Measurements from ENCODE around the gene SH3BP4. TPM values are rescaled to one million over a fixed set of nuclear protein-coding genes. Genes with fewer than 3 reads are reported as not detected.

The SH3BP4 gene
- total and polyA plus RNA-seq, 2 of the 8 experiments (the other 6 are each of a cell fraction or from before 2014, with no cell fraction given) = 28.3 to 35.4 TPM

DNA sequence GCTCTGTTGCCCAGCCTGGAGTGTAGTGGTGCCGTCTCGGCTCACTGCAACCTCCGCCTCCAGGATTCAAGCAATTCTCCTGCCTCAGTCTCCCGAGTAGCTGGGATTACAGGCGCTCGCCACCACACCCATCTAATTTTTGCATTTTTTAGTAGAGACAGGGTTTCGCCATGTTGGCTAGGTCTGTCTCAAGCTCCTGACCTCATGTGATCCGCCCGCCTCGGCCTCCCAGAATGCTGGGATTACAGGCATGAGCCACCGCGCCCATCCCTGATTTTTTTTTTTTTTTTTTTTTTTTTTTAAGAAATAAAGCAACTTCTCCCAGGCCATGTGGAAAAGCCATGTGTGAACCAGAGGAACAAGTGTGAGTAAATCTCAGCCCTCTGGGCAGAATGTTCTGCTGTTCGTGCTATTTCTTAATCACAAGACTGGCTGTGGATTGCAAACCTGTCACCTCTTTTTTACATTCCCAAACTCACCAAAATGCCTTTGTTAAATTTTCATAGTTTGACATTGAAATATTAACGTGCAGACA is 6.4 kb upstream of the SH3BP4 start:
- H4K5ac ChIP-seq (ENCODE audit: insufficient read length, low read depth, low read length) = no peak overlapping the region
- no peaks in the 10 kb centered on the region for H4K20me1 ChIP-seq (replicated peaks in 1 of 2; ENCODE audit: control insufficient read depth in 1 of 2, insufficient read depth in 2 of 2, low read length in 2 of 2)
- H2BK5ac ChIP-seq (ENCODE audit: low read depth, low read length) = no peak overlapping the region
- H2BK120ac ChIP-seq (replicated peaks; ENCODE audit: low read depth, low read length) = no peak overlapping the region
- TF ChIP-seq CREB1 (IDR thresholded peaks at IDR 0.05) = no peak
- TF ChIP-seq SP4 (IDR thresholded peaks at IDR 0.05; ENCODE audit: low read length) = no peak
- no peak for TF ChIP-seq EP300 (IDR thresholded peaks at IDR 0.05; ENCODE audit: borderline replicate concordance in 1 of 2, low read depth in 2 of 2, low read length in 2 of 2)
- no peak for TF ChIP-seq SP1 (IDR thresholded peaks at IDR 0.05; ENCODE audit: low read depth, low read length)
- TF ChIP-seq JUN (IDR thresholded peaks at IDR 0.05; ENCODE audit: low read depth, low read length) = no peak
- no peak for TF ChIP-seq NANOG (IDR thresholded peaks at IDR 0.05; ENCODE audit: insufficient read depth, low read depth, low read length, poor library complexity, severe bottlenecking)
- TF ChIP-seq JUND (IDR thresholded peaks at IDR 0.05; ENCODE audit: low read length) = no peak
- WGBS, 2 experiments (ENCODE audit: extremely low coverage in 1 of 2, insufficient coverage in 1 of 2, insufficient read length in 1 of 2, insufficient replicate concordance in 2 of 2, low coverage in 1 of 2, low lambda C conversion rate in 2 of 2, missing lambda C conversion rate in 1 of 2) = 85% methylated on average over 14 of the region's 14 CpGs; no CpG with 5 or more reads in 1 of the 2 experiments
- H2AK5ac ChIP-seq (ENCODE audit: low read depth, low read length) = no peak overlapping the region
- no peaks in the 10 kb centered on the region for H3K9me3 ChIP-seq (ENCODE audit: insufficient read depth in 2 of 2, low read depth in 1 of 2, low read length in 1 of 2)
- H3K4me1 ChIP-seq (replicated peaks in 1 of 4; ENCODE audit: control insufficient read depth in 3 of 4, insufficient read depth in 4 of 4, low read length in 3 of 4) = peaks cover 0 to 8% (median 3%) of the 10 kb centered on the region in 4 experiments; a peak in 2 of 7 replicates
- H3K27ac ChIP-seq (ENCODE audit: low read depth, low read length) = no peak overlapping the region
- H3K27me3 ChIP-seq (replicated peaks in 1 of 4; ENCODE audit: control insufficient read depth in 3 of 4, extremely low read depth in 1 of 4, insufficient read depth in 3 of 4, low read length in 3 of 4) = peaks cover 2 to 8% (median 6%) of the 10 kb centered on the region in 4 experiments; a peak in 5 of 7 replicates
- H3K9ac ChIP-seq (replicated peaks in 1 of 4; ENCODE audit: extremely low read depth in 1 of 4, low read depth in 3 of 4, low read length in 3 of 4) = no peak overlapping the region
- no peak overlapping the region for H3K23ac ChIP-seq (ENCODE audit: insufficient read length)
- POLR2A ChIA-PET (ENCODE audit: partially characterized antibody) = no interaction called here
- H3K4me3 ChIP-seq (ENCODE audit: extremely low read depth in 1 of 4, insufficient read depth in 2 of 4, low read depth in 3 of 4, low read length in 4 of 4) = no peak overlapping the region
- H2AFZ ChIP-seq (ENCODE audit: low read length) = no peak overlapping the region
- no peak overlapping the region for H3K56ac ChIP-seq (replicated peaks; ENCODE audit: insufficient read length, low read depth, low read length)
- no peak overlapping the region for H3K4ac ChIP-seq (replicated peaks; ENCODE audit: insufficient read length, low read depth, low read length)
- 0 out of 2 replicates have a peak, but pooled peaks cover 2% of the 10 kb centered on the region for H3K23me2 ChIP-seq (ENCODE audit: low read depth, low read length)
- FAIRE-seq (no peak), DNase-seq (ENCODE audit: low read depth in 1 of 2, low spot score in 2 of 2) (no peak)
- CTCF ChIA-PET (ENCODE audit: partially characterized antibody) = no interaction called here
- no peak overlapping the region for H3K4me2 ChIP-seq (ENCODE audit: insufficient read depth in 1 of 2, low read depth in 2 of 2, low read length in 2 of 2)
- H3K79me1 ChIP-seq (ENCODE audit: low read depth, low read length) = no peaks in the 10 kb centered on the region
- no peaks in the 10 kb centered on the region for H3K79me2 ChIP-seq (ENCODE audit: control insufficient read depth in 1 of 2, insufficient read depth in 2 of 2, low read length in 2 of 2)
- no peak overlapping the region for H3K14ac ChIP-seq (ENCODE audit: insufficient read length)
- no peak overlapping the region for H2BK12ac ChIP-seq (ENCODE audit: low read depth, low read length)
- no peaks in the 10 kb centered on the region for H3K36me3 ChIP-seq (ENCODE audit: control insufficient read depth in 2 of 4, insufficient read depth in 4 of 4, low read length in 3 of 4)
- no peak overlapping the region for H2BK15ac ChIP-seq (ENCODE audit: low read length)
- H4K91ac ChIP-seq (replicated peaks; ENCODE audit: insufficient read length, low read length) = no peak overlapping the region
- no peak overlapping the region for H3K18ac ChIP-seq (ENCODE audit: extremely low read depth, low read length)
- no peak overlapping the region for H2BK20ac ChIP-seq (ENCODE audit: low read length)
- H4K8ac ChIP-seq (ENCODE audit: extremely low read depth, insufficient read depth, low read length) = no peak overlapping the region
